Femur (tissue), 1 donor: ENCODE results near the gene LYPLAL1.

Experiments used
- DNase-seq: peaks from one replicate; pipeline ENCODE4 v3.0.0-alpha.2; 2017

The LYPLAL1 gene

GRCh38 chr1:219173758-219174459 is at the start of gene LYPLAL1:
LYPLAL1 (plus strand) TSS chr1:219173878; CDS start chr1:219173891, 13 bp downstream.
- DNase-seq = peak; percentile 94

DNA sequence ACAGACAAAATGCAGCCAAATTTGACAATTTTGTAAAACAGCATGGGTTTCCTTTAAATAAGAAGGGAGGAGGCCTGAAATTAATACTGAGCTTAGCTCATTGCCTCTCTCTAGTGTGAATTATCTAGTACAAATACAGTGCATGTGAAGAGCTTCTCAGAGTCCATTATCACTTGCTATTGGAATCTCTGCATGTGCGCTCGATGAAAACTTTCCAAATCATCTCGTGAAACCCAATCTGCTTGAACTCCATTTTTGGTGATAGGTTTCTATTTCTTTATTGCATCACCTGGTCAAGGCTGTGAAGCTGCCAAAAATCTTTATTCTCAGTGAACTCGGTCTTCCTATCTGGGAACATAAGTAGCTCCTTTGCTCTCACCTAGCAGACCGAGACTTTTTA is 49.5 kb upstream of the LYPLAL1 start:
- no peak for DNase-seq

DNA sequence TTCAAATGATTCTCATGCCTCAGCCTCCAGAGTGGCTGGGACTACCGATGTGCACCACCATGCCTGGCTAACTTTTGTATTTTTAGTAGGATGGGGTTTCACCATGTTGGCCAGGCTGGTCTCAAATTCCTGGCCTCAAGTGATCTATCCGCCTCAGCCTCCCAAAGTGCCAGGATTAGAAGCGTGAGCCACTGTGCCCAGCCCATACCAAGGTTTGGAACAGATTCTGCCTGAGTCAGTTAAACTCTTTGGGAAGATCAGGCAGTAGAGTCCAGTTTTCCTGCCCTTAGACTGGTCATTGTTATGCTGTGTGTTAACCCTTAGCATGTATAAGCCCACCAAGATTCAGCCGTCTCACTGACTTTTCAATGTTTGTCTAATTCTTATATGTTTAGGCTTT is 48.3 kb upstream of the LYPLAL1 start:
- DNase-seq = no peak

- no peak for DNase-seq
Observed at GRCh38 chr1:219126377-219126776, 47.3 kb upstream of the LYPLAL1 start.

DNA sequence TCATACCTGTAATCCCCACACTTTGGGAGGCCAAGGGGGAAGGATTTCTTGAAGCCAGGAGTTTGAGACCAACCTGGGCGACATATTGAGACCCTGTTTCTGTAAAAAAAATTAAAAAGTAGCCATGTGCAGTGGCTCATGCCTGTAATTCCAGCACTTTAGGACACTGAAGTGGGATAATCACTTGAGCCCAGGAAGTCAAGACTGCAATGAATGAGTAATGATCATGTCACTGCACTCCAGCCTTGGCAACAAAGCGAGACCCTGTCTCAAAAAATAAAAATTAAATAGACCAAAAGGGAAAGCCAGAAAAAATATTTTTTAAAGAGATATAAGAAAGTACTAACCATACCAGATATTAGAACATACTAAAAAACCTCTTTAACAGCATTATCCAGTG is 44.7 kb upstream of the LYPLAL1 start:
- DNase-seq = no peak

GRCh38 chr1:219130366-219130935 is 43.2 kb upstream of the LYPLAL1 start:
- no peak for DNase-seq

DNA sequence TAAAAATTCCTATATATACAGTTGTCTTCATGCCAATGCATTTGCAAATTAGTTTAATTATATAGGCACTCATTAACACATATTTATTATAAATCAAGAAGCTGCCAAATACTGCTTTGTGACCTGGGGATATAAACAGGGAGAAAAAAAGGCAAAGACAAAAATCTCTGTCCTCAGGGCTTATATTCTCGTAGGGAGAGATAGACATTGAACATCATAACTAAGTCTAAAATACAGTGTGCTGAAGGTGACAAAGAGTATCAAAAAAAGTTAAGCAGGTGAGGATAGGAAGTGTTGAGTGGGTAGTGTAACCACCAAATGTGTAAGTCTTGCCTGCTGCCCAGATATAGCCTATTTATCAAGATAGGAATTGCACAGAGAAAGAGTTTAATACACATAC is 40.7 kb upstream of the LYPLAL1 start:
- DNase-seq = no peak

DNA sequence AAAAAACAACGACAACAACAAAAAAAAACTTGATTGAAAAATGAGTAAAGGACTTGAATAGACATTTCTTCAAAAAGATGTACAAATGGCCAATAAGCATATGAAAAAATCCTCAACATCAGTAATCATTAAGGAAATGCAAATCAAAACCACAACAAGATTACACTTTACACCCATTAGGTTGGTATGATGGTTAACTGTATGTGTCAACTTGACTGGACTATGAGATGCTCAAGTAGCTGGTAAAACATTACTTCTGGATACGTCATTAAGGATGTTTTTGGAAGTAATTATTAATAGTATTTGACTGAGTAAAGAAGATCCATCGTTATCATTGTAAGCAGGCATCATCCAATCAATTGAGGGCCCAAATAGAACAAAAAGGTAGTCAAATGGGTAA is 34.9 kb upstream of the LYPLAL1 start:
- DNase-seq = no peak

DNA sequence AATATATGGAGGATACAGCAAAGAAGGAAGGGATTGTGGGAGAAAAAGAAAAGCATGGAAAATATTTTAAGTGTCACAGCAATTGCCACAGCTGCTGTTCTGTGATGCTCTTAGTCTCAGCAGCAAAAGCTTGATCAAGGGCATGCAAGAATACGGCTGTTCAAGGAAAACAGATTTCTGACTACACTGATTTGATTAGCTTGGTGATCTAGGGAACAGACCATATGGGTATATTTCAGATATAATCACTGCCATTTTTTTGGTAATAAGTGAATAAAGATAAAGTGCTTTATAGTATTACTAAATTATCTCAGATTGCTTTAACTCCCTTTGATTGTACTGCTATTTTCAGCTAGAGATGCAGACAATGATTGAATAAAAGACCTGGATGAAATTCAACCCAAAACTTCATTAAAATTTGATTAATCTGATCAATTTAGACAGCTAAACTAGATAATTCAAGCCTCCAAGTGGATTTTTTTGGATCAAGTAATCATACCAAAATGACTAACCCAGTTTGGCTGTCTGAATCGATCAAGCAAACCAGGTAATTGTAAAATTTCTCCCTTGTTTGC is 33.3 kb upstream of the LYPLAL1 start:
- DNase-seq = no peak

DNA sequence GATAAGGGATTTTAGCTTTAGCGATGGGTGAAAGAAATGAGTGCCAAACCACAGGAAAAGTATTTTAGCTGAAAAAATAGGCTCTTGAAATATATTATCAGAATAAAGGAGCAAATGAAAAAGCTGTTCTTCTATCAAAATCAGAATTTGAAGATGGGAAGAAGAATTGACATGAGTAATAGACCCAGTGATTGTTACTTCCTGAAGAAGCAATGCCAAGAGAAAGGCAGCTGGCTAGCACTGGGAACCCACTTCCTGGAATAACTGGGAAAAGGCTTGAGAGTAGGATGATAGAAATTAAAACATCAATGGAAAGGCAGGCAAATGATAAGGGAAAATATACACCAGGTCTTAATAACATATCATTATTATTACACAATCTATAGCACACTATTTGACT is 29.9 kb upstream of the LYPLAL1 start:
- no peak for DNase-seq

DNA sequence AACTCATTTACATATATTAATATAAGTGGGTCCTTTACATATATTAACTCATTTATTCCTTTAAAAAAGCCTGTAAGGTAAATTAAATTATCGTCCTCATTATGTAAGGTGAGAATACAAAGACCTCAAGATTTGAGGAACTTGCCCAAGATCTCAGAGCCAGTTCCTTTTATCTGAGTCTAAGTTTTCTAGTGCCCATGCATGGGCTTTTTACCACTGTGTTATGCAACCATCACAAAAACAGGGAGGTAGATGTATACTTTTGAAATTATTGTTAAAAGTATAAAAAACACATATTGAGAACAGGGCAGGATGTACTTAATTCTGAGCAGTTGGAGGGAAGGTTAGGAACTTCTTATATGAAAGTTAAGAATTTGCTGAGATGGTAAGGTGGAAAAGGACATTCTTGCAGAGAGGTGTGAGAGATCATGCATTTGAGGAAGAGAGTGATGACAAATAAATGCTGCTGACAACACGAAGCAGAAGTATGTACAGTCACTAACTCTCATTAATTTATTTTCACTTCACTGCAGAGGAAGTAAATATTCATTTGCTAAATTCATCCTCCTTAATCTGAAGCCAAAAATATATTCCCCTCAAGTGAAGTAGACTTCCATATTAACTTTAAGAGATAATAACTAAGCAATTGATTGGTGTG is 28.9 kb upstream of the LYPLAL1 start:
- DNase-seq = no peak

DNA sequence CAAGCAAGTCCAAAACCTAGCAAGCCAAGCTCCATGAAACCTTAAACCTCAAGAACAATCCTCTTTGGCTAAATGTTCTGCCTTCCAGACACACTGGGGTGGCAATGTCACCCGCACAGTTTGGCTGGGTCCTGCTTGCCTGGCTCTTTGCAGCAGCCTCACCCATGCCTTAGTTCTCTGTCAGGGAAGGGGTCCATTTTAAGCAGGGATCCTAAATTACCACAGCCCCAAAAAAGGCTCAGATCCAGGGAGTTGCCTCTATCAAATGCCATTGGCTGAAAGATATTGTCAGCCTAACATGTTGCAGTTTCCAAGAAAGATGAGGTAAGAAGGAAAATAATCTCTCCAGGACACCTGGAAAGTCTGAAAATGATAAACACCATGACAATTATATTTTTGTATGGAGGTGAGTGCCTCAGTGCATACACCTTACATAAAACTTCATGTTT is 26.1 kb upstream of the LYPLAL1 start:
- no peak for DNase-seq

DNA sequence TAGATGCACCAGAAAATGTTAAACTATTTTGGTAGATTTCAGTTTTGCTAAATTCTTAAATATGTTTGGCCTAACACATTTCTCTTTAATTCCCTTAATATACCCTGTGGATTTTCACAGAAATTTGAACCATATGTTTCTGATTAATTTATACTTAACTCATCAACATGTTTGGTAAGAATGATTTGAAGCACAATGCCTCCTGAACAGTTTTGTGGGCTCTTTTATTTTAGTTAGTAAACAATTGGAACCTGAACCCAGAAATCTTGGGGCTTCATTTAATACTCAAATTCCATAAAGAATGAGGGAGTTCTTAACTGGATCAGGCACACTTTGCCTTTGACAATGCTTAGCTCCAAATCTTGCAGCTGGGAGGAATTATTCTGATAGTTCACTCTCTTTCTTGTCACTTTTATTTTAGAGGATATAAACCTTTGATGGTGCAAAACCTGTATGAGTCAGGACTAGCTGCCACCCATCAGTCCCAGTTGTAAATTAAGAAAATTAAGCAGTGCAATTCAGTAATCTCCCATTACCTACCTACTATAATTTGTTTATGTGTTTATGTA is 24.6 kb upstream of the LYPLAL1 start:
- no peak for DNase-seq

DNA sequence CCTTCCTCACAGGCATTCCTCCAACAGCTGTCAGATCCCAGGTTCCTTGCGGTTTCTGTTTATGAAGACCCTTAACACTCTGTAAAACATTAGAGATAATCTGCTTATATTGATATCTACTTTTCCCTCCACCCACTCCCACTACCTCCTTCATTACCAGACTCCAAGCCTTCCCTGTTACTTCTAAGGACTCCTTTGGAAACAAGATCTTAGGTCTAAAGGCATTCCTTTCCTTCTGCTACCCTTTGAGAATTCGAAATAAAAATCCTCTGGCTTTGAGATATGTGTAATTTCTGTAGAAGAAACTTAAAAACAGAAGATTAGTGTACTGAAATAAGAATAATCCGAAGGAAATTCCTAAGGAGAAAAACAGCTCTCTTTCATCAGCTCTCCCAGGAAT is 23.7 kb upstream of the LYPLAL1 start:
- no peak for DNase-seq

DNA sequence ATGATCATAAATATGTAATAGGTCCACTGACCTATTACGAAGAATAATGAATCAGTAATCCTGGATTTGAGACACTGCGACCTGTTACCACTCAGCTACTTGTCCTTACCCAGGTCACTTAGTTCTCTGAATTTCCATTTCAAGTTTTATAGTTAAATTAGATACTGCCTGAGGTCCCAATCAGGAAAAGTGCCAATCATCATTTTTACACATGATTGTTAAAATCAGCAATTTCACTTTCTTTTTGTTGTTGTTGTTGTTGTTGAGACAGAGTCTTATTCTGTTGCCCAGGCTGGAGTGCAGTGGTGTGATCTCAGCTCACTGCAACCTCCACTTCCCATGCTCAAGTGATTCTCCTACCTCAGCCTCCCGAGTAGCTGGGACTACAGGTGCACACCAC is 22.8 kb upstream of the LYPLAL1 start:
- DNase-seq = no peak

DNA sequence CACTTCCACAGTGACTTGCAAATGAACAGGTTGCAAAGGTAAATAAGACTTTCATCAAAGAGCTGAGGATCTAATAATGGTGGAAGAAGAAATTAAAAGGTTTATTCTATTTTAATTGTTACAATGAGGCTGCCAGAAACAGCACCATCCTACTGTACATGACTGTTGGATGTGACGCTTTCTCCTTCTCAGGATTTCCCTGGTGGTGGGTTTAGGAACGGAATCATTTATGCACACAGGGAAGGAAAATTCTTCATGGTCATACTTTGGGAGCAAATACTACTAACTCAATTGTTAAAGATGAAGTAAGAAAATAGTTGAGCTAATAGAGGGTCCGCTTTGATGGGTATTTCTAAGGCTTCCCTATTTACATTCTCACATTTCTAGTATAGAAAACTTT is 22.2 kb upstream of the LYPLAL1 start:
- DNase-seq = no peak

DNA sequence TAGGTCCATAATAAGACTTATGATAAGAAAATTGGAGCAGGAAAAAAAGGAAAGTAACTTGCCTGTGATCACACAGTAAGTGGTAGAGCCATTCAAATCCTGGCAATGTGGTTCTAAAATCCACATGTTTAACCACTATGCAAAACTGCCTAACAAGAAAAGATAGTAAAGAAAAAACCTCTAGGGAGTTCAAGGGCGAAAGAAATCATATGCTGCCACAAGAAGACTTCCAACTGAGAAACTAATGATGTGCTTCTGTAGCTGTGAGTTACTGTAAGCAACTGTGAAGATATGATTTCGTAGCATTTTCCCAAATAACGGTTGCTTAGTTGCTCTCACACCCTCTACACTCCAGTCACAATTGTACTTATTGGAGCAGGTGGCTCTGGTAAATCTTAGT is 20.9 kb upstream of the LYPLAL1 start:
- no peak for DNase-seq

- no peak for DNase-seq
Observed at GRCh38 chr1:219153723-219154122, 20.0 kb upstream of the LYPLAL1 start.

GRCh38 chr1:219155135-219155534 is 18.5 kb upstream of the LYPLAL1 start:
- DNase-seq = peak; percentile 61

GRCh38 chr1:219159946-219160645 is 13.6 kb upstream of the LYPLAL1 start:
- no peak for DNase-seq

GRCh38 chr1:219160967-219161366 is 12.7 kb upstream of the LYPLAL1 start:
- no peak for DNase-seq

GRCh38 chr1:219161371-219161770 is 12.3 kb upstream of the LYPLAL1 start:
- no peak for DNase-seq

DNA sequence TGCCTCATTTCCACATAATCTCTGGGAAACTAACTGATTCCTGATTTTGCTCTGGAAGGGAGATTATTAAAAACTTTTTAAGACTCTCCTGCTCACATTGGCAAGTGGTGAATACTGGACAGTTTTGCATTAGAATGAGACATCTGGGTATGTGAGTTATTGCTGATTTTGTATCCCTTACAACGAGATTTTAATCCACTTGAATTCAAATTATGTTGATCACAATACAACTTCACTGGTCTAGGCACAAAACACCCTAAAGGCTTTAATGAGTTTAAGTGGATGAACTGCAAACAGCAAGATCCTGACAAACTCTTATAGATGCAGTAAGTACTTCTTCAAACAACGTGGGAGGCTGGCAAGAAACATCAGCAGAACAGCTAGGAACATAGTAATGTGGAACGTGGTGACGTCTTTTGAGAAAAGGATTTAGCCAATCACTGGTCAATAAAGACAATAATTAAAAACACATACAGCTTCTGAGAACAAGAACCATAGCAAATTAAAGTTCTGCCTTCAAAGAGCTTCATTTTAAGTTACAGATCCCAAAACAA is 10.2 kb upstream of the LYPLAL1 start:
- no peak for DNase-seq
